SK-N-SH (cell line): Measurements from ENCODE around the gene NUDT16.

Source experiments
- CTCF ChIP-seq: fragments of 200-600 bp; sonication (generic); IDR thresholded peaks from 2 replicates; pipeline ENCODE4 v1.6.1; 2017; ENCODE audit warnings: antibody characterized with exemption, mild to moderate bottlenecking, moderate library complexity
- ELF1 ChIP-seq: IDR thresholded peaks from 2 replicates; pipeline ENCODE4 v1.4.0; 2012
- GABPA ChIP-seq: IDR thresholded peaks from 2 replicates; pipeline ENCODE4 v1.4.0; 2012; ENCODE audit warnings: low read depth, mild to moderate bottlenecking
- JUND ChIP-seq: IDR thresholded peaks from 2 replicates; pipeline ENCODE4 v1.4.0; 2012
- NRF1 ChIP-seq: IDR thresholded peaks from 2 replicates; pipeline ENCODE4 v1.6.1; 2012; ENCODE audit warnings: low read depth, mild to moderate bottlenecking, low read length
- POLR2AphosphoS5 ChIP-seq: IDR thresholded peaks from 2 replicates; pipeline ENCODE4 v1.6.1; 2012; ENCODE audit warnings: low read depth, low read length
- REST ChIP-seq: IDR thresholded peaks from 2 replicates; pipeline ENCODE4 v1.6.1; 2012; ENCODE audit warnings: mild to moderate bottlenecking, low read depth, low read length, moderate library complexity
- RFX5 ChIP-seq: IDR thresholded peaks from 2 replicates; pipeline ENCODE4 v1.6.1; 2012; ENCODE audit warnings: mild to moderate bottlenecking, improper control_type of control experiment, low read length
- TEAD4 ChIP-seq: IDR thresholded peaks from 2 replicates; pipeline ENCODE4 v1.4.0; 2012; ENCODE audit warnings: mild to moderate bottlenecking, borderline replicate concordance; ENCODE audit not compliant: insufficient read depth
- YY1 ChIP-seq: IDR thresholded peaks from 2 replicates; pipeline ENCODE4 v1.4.0; 2012; ENCODE audit warnings: low read depth, mild to moderate bottlenecking

- no peak for TF ChIP-seq NRF1
- no peak for TF ChIP-seq JUND
- no peak for TF ChIP-seq REST
- TF ChIP-seq TEAD4 = no peak
- TF ChIP-seq CTCF = no peak
- TF ChIP-seq YY1 = no peak
- no peak for TF ChIP-seq RFX5
- no peak for TF ChIP-seq GABPA
- no peak for TF ChIP-seq POLR2AphosphoS5
- TF ChIP-seq ELF1 = no peak
These were observed 6.9 kb downstream of the NUDT16 start for GRCh38 chr3:131388490-131388799.
